Thymus (tissue), 11 donors: ENCODE results near the gene CHAT. TPM values are rescaled to one million over a fixed set of nuclear protein-coding genes. Genes with fewer than 3 reads are reported as not detected.

Experiments used
- DNase-seq, 9 donors: peaks; one replicate each; pipeline ENCODE4 v3.0.0-alpha.2; 2013; ENCODE audit warnings: low spot score in 9 of 9, low read depth in 6 of 9, missing footprints in 1 of 9
- H3K27ac ChIP-seq, 2 donors: one replicate each; pipeline ENCODE4 v1.5.1; 2013; ENCODE audit warnings: control low read depth in 1 of 2, low read depth in 1 of 2, low read length in 1 of 2, mild to moderate bottlenecking in 1 of 2, moderate library complexity in 1 of 2
- H3K27me3 ChIP-seq, 2 donors: one replicate each; pipeline ENCODE4 v1.5.1; 2013; ENCODE audit warnings: low read length in 1 of 2; ENCODE audit not compliant: control insufficient read depth in 2 of 2, insufficient read depth in 1 of 2
- H3K36me3 ChIP-seq, 2 donors: one replicate each; pipeline ENCODE4 v1.5.1; 2013; ENCODE audit warnings: low read length in 1 of 2, mild to moderate bottlenecking in 1 of 2, moderate library complexity in 1 of 2; ENCODE audit not compliant: control insufficient read depth in 2 of 2, insufficient read depth in 2 of 2
- H3K4me1 ChIP-seq, 2 donors: one replicate each; pipeline ENCODE4 v1.5.1; 2013; ENCODE audit warnings: low read length in 2 of 2; ENCODE audit not compliant: control insufficient read depth in 2 of 2, insufficient read depth in 2 of 2
- H3K4me3 ChIP-seq, 2 donors: one replicate each; pipeline ENCODE4 v1.5.1; 2013; ENCODE audit warnings: low read length in 2 of 2, control low read depth in 1 of 2, mild to moderate bottlenecking in 1 of 2
- H3K9me3 ChIP-seq, 2 donors: one replicate each; pipeline ENCODE4 v1.5.1; 2013; ENCODE audit warnings: low read length in 1 of 2, mild to moderate bottlenecking in 1 of 2; ENCODE audit not compliant: control insufficient read depth in 2 of 2, insufficient read depth in 1 of 2
- WGBS: extraction: QIAGEN DNeasy Blood & Tissue Kit; methylation state at CpG from one replicate; pipeline ENCODE4 v1.1.7; 2013; 5-methylcytosine and 5-hydroxymethylcytosine counted together
- polyA plus RNA-seq: library from polyadenylated mRNA; stranded (reverse); fragments of 200-250 nt; gene quantifications from one replicate; pipeline ENCODE4 v1.2.3, GENCODE V29; 2013
- total RNA-seq: library from RNA; stranded (reverse); fragments of 120-200 nt; gene quantifications from one replicate; pipeline ENCODE4 v1.2.4, GENCODE V29; 2013
- donor health status: healthy.

Gene CHAT
- total and polyA plus RNA-seq, 2 donors: 0.09 TPM; not detected in 1

DNA sequence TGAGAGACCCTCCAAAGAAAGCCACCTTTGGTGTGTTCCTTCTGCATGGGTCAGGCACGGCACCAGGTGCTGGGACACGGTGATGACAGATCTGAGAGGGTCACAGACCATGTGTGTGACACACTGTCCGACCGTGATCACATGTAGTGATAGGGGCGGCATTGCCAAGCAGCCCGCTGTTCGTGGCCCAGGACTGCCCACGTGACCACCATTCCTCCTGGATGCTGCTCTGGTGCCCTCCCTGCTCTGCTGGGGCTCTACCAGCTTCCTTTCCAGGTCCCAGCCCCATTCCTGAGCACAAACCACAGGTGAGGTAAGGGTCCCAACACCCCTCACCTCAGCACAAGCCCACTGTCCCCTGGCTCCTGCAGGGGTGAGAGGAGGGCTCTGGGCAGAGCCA, 13.8 kb upstream of the CHAT start:
- Histone ChIP-seq H3K36me3 (no peaks in the 10 kb centered on the region), H3K4me1 (no peaks in the 10 kb centered on the region), H3K9me3 (no peaks in the 10 kb centered on the region), H3K4me3 (no peak overlapping the region), H3K27ac (no peak overlapping the region), H3K27me3 (peaks cover 0 to 7% of the 10 kb centered on the region in 2 donors)
- DNase-seq: no peak
- WGBS: 91% methylated on average over 8 of the region's 8 CpGs

DNA sequence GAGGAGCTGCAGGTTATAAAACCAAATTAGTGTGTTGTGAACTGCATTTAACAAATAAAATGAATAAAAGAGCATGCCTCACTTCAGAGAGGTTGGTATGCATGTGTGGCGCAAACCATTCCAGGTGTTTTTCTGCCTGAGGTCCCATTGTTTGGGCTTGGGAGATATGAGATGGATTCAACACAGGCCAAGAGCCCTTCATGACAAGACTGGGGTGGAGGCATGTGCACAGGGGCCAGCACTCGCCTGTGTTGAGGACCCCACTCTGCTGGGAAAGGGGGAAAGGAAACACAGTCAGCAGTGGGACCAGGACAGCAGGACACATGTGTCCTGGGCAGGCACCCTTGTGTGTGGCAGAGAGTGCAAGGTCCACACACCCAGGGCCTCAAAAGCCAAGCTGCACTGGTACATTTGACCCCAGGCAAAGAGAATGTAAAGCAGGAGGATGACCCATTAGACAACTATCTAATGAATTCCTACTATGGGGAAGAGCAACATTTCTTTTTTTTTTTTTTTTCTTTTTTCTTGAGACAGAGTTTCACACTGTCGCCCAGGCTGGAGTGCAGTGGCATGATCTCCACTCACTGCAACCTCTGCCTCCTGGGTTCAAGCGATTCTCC, 12.9 kb upstream of the CHAT start:
- Histone ChIP-seq H3K36me3 (no peaks in the 10 kb centered on the region), H3K27me3 (peaks cover 0 to 10% of the 10 kb centered on the region in 2 donors), H3K9me3 (no peaks in the 10 kb centered on the region), H3K4me3 (no peak overlapping the region), H3K4me1 (no peaks in the 10 kb centered on the region), H3K27ac (no peak overlapping the region)
- WGBS: 87% methylated on average over 4 of the region's 4 CpGs
- DNase-seq: no peak

DNA sequence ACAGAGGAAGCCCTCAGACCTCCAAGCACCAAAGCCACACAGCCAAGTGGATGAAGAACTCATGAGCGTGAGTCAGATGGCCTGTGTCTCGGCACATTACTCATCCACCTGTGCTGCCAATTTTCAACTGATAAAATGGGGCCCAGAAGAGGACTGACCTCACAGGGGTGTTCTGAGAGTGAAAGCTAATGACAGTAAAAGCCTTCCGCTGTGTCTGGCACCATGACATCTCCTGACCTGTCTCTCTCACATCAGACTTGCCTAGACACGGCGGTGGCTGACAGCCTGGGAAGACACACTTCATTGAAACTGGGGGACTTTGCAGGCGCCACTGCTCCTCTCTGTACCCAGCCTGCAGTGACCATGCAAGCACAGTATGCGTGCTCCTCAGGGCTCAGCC, 12.0 kb upstream of the CHAT start:
- Histone ChIP-seq H3K27ac (no peak overlapping the region), H3K9me3 (peaks cover 0 to under 1% of the 10 kb centered on the region in 2 donors), H3K27me3 (peaks cover 0 to 13% of the 10 kb centered on the region in 2 donors), H3K4me3 (no peak overlapping the region), H3K36me3 (no peaks in the 10 kb centered on the region), H3K4me1 (no peaks in the 10 kb centered on the region)
- no peak for DNase-seq
- 83% methylated on average over 7 of the region's 7 CpGs for WGBS

DNA sequence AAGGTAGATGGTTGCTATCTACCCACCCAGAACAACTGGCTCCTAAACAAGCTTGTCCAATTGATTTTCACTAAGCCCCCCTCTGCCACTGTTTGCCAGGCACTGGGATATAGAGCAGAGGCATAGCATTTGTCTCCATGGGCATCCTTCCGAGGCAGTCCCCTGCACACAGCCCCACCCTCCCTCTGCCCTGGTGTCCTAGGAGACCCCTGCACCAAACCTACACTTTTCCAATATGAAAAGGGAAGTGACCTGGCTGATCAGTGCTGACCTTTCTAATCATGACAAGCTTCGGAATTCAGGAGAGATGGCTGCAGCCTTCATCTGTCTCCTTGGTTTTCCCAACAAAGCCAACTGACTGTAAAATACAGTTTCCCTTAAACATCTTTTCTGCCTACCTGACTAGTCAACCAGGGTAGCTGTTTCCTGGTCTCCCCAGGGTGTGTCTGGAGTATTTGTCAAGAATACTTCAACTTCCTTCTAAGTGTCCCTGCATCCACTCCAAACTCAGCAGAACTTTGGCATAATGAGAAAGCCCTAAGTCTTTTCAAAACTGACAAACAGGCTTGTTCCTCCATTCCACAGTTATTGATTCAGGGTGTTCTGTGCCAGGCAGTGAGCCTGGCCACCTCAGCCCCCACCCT, 11.3 kb upstream of the CHAT start:
- WGBS: 94% methylated on average over 2 of the region's 2 CpGs
- H3K27me3 ChIP-seq: peaks cover 0 to 19% of the 10 kb centered on the region in 2 donors
- H3K4me1 ChIP-seq: no peaks in the 10 kb centered on the region
- H3K4me3 ChIP-seq: no peak overlapping the region
- no peaks in the 10 kb centered on the region for H3K36me3 ChIP-seq
- H3K9me3 ChIP-seq: peaks cover 0 to 7% of the 10 kb centered on the region in 2 donors
- no peak overlapping the region for H3K27ac ChIP-seq
- no peak for DNase-seq

DNA sequence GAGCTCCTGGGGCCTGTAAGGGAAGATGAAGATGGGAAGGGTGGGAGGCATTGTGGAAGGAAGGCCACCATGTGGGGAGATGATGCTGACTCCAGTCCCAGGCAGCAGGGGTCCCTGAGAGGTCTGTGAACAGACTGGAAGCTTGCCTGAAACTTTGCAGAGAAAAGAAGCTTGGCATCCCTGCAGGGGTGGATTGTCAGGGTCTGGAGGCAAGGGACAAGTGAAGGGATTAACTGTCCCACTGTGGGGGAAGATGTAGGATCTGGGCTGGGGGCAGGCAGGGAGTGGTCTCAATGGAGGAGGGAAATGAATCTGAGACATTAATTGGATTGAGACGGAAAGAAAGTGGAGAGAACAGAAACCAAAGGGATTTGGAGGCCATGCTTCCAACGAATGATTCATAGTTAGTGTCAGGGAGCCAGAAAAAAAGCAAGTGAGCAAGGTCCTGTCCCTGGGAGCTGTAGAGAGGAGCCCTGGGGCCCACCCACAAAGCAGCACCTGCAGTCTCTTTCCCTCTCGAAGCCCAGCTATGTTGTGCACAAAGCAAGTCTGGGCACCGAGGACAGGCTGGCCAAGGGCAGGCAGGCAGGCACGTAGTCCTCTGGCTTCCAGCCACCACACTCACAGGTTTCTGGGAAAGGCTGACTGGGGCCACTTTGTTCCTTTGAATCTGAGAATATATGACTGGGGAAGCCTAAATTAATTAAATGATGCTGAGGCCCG, 8.5 kb upstream of the CHAT start:
- DNase-seq: no peak

DNA sequence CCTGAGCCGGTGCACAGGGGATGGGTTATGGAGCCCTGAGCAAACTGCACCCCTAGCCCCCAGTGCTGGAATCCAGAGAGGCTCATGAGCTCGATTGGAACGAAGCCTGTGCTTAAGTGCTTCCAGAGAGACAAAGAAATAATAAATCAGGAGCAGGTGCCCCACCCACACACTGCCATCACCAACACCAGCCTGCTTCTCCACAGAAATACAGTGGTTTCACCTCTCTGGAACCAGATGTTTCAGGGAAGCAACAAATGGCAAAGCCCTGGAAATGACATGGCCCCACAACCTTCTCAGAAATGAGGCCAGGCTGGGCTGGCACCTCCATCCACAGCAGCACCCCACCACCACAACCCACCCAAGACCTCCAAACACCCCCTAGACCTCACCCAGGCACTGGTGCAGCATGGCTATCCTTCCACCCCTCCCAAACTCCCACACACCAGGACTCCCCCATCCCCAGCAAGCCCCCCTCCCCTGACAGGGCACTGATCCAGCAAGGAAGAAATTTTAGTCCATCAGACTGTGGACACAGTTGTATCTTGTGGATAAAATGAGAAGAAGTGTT, 7.8 kb upstream of the CHAT start:
- 61% methylated on average over 3 of the region's 3 CpGs for WGBS
- peaks cover 31 to 55% of the 10 kb centered on the region in 2 donors for H3K27me3 ChIP-seq
- H3K36me3 ChIP-seq: no peaks in the 10 kb centered on the region
- peaks cover 0 to 12% of the 10 kb centered on the region in 2 donors for H3K9me3 ChIP-seq
- no peaks in the 10 kb centered on the region for H3K4me1 ChIP-seq
- no peak for DNase-seq
- no peak overlapping the region for H3K4me3 ChIP-seq
- no peak overlapping the region for H3K27ac ChIP-seq

More for the DNA sequence above, 8.5 kb upstream of the CHAT start:
- H3K9me3 ChIP-seq: peaks cover 0 to 12% of the 10 kb centered on the region in 2 donors
- H3K36me3 ChIP-seq: no peaks in the 10 kb centered on the region
- WGBS: 83% methylated on average over 6 of the region's 6 CpGs
- no peak overlapping the region for H3K4me3 ChIP-seq
- H3K4me1 ChIP-seq: no peaks in the 10 kb centered on the region
- peaks cover 25 to 48% of the 10 kb centered on the region in 2 donors for H3K27me3 ChIP-seq
- no peak overlapping the region for H3K27ac ChIP-seq

DNA sequence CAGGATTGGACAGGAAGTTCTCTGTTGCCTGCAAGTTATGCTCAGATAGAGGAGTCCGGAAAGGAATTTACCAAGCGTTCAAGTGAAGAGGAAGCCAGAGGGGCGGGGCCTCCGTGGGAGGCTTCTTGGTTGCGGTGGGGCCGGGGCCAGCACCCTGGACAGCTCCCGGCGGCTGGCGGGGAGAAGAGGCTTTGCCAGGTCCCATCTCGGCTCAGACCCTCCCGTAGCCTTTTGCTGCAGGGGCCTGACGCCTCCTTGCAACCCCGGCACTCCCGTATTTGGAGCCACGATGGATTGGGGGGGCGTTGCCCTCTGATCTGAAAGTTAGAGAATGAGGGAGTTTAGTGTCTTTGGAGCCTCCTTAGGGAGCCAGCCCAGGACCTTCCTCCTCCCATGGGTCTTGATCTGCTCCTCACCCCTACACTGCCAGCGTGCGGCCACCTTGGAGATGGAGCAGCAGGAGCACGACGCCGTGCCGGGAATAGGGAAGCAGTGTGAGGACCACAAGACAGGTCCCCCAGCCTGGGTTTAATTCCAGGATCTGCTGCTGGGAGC, 6.8 kb upstream of the CHAT start:
- no peaks in the 10 kb centered on the region for H3K36me3 ChIP-seq
- peaks cover 42 to 64% of the 10 kb centered on the region in 2 donors for H3K27me3 ChIP-seq
- no peaks in the 10 kb centered on the region for H3K4me1 ChIP-seq
- H3K9me3 ChIP-seq: peaks cover 2 to 16% of the 10 kb centered on the region in 2 donors
- no peak overlapping the region for H3K4me3 ChIP-seq
- 4% methylated on average over 22 of the region's 22 CpGs for WGBS
- DNase-seq: peak; percentile 59 to 86 (median 76)
- no peak overlapping the region for H3K27ac ChIP-seq

DNA sequence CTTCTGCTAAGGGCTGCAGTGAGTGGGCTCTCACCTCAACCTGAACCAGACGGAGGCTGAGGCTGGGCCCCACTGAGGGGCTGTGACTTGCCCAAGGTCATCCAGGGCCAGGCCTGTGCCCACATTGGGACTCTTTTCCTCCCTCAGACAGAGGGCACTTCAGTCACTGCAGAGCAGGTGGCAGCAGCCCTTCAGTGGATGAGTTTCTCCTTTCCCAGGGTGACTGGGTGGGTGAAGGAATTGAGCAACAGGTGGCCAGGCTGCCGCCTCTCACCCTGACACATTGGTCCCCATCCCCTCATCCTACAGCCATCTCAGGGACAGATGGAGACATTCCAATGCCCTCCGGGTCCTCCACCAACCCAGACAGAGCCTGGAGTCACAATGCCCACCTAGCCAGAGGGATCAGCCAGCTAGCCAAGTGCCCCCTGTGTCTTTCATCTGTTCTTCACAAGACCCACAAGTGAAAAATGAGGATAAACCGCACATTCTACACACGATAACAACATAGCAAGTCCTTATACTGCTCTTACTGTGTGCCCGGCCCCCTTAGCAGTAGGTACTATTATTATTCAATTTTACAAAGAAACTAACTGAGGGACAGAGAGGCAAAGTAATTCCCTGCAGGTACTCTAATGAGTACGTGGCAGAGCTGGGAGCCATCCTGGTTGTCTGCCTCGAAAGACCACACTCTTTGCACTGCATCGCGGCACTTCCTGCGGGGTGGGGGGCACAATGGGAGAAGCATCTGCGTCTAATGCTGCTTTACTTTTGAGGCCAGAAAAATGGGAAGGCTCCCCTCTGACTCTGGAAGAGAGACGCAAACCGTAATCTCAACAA, 5.5 kb upstream of the CHAT start:
- H3K4me1 ChIP-seq: no peaks in the 10 kb centered on the region
- no peaks in the 10 kb centered on the region for H3K36me3 ChIP-seq
- H3K27ac ChIP-seq: no peak overlapping the region
- WGBS: 15% methylated on average over 14 of the region's 14 CpGs
- H3K27me3 ChIP-seq: peaks cover 55 to 74% of the 10 kb centered on the region in 2 donors
- H3K9me3 ChIP-seq: peaks cover 2 to 21% of the 10 kb centered on the region in 2 donors
- no peak overlapping the region for H3K4me3 ChIP-seq
- DNase-seq: no peak
